ENCODE results near the gene MOB2. TPM values are rescaled to one million over a fixed set of nuclear protein-coding genes. Genes with fewer than 3 reads are reported as not detected.

MOB2 gene
- total RNA-seq, 1 donor from 2014 or later: 38.6 TPM

- DNase-seq (ENCODE audit: extremely low spot score, unreplicated experiment): no peak
- peaks cover 31% of the 10 kb centered on the region for H3K36me3 Mint-ChIP-seq (ENCODE audit: unreplicated experiment)
- H3K4me3 Mint-ChIP-seq (ENCODE audit: unreplicated experiment): no peak overlapping the region
- TF ChIP-seq CTCF (IDR thresholded peaks at IDR 0.05): no peak
- H3K4me1 Mint-ChIP-seq (ENCODE audit: unreplicated experiment): peaks cover 4% of the 10 kb centered on the region
- no peaks in the 10 kb centered on the region for H3K27me3 Mint-ChIP-seq (ENCODE audit: unreplicated experiment)
- no peaks in the 10 kb centered on the region for H3K9me3 Mint-ChIP-seq (ENCODE audit: unreplicated experiment)
- H3K27ac Mint-ChIP-seq (ENCODE audit: unreplicated experiment): no peak overlapping the region
Measured at GRCh38 chr11:1478011-1478410, 8.6 kb downstream of the MOB2 start.

- Mint-ChIP-seq H3K27me3 (ENCODE audit: unreplicated experiment) (no peaks in the 10 kb centered on the region), H3K4me3 (ENCODE audit: unreplicated experiment) (no peak overlapping the region)
Measured at GRCh38 chr11:1476940-1477736, 9.4 kb downstream of the MOB2 start.

GRCh38 chr11:1475841-1476240 lies 10.7 kb downstream of the MOB2 start:
- no peak overlapping the region for H3K4me3 Mint-ChIP-seq (ENCODE audit: unreplicated experiment)
- no peaks in the 10 kb centered on the region for H3K27me3 Mint-ChIP-seq (ENCODE audit: unreplicated experiment)
- no peaks in the 10 kb centered on the region for H3K9me3 Mint-ChIP-seq (ENCODE audit: unreplicated experiment)
- no peaks in the 10 kb centered on the region for H3K4me1 Mint-ChIP-seq (ENCODE audit: unreplicated experiment)
- no peak overlapping the region for H3K27ac Mint-ChIP-seq (ENCODE audit: unreplicated experiment)
- no peak for TF ChIP-seq CTCF (IDR thresholded peaks at IDR 0.05)
- DNase-seq (ENCODE audit: extremely low spot score, unreplicated experiment): no peak
- peaks cover 37% of the 10 kb centered on the region for H3K36me3 Mint-ChIP-seq (ENCODE audit: unreplicated experiment)

More at GRCh38 chr11:1476940-1477736, 9.4 kb downstream of the MOB2 start:
- Mint-ChIP-seq H3K9me3 (ENCODE audit: unreplicated experiment) (no peaks in the 10 kb centered on the region), H3K27ac (ENCODE audit: unreplicated experiment) (no peak overlapping the region), H3K36me3 (ENCODE audit: unreplicated experiment) (peaks cover 31% of the 10 kb centered on the region), H3K4me1 (ENCODE audit: unreplicated experiment) (peaks cover 4% of the 10 kb centered on the region)
- no peak for TF ChIP-seq CTCF (IDR thresholded peaks at IDR 0.05)
- no peak for DNase-seq (ENCODE audit: extremely low spot score, unreplicated experiment)

- no peak for DNase-seq (ENCODE audit: extremely low spot score, unreplicated experiment)
- Mint-ChIP-seq H3K36me3 (ENCODE audit: unreplicated experiment) (peaks cover 28% of the 10 kb centered on the region), H3K27me3 (ENCODE audit: unreplicated experiment) (no peaks in the 10 kb centered on the region), H3K4me3 (ENCODE audit: unreplicated experiment) (no peak overlapping the region), H3K27ac (ENCODE audit: unreplicated experiment) (no peak overlapping the region), H3K9me3 (ENCODE audit: unreplicated experiment) (no peaks in the 10 kb centered on the region), H3K4me1 (ENCODE audit: unreplicated experiment) (no peaks in the 10 kb centered on the region)
- TF ChIP-seq CTCF (IDR thresholded peaks at IDR 0.05): no peak
Measured at GRCh38 chr11:1473786-1474185, 12.8 kb downstream of the MOB2 start.

- Mint-ChIP-seq H3K27ac (ENCODE audit: unreplicated experiment) (no peak overlapping the region), H3K9me3 (ENCODE audit: unreplicated experiment) (no peaks in the 10 kb centered on the region), H3K4me1 (ENCODE audit: unreplicated experiment) (no peaks in the 10 kb centered on the region), H3K27me3 (ENCODE audit: unreplicated experiment) (no peaks in the 10 kb centered on the region), H3K36me3 (ENCODE audit: unreplicated experiment) (peaks cover 23% of the 10 kb centered on the region), H3K4me3 (ENCODE audit: unreplicated experiment) (no peak overlapping the region)
- DNase-seq (ENCODE audit: extremely low spot score, unreplicated experiment): no peak
- no peak for TF ChIP-seq CTCF (IDR thresholded peaks at IDR 0.05)
Measured at GRCh38 chr11:1473011-1473628, 13.5 kb downstream of the MOB2 start.
